HG02884 (cell line): ENCODE measurements around the gene CRTAC1.

Experiments used
- ATAC-seq: cut with Tn5 transposase; IDR thresholded peaks from one replicate; pipeline ENCODE4 v1.9.1; 2021; ENCODE audit warnings: mild to moderate bottlenecking, moderate library complexity; ENCODE audit not compliant: unreplicated experiment

Gene CRTAC1

DNA sequence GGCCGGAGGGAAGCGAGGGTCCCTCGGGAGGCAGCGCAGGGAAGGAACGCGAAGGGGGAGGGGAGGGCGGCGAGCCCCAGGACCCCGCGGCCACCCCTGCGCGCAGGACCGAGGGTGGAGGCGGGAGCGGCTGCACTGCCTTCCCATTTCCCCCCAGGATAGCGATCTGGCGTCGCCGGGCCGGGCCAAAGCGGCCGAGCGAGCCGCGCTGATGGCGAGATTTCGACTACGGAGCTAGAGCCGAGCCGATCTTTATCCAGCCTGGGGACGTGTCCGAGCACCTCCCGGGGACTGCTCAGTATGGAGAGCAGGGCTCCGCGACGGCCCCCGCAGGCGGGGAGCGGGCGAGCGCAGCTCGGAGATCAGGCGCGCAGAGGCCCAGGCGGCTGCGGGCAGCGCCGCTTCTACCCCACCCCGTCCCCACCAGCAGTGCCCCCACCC is 590 bp upstream of the CRTAC1 start:
- no peak for ATAC-seq

DNA sequence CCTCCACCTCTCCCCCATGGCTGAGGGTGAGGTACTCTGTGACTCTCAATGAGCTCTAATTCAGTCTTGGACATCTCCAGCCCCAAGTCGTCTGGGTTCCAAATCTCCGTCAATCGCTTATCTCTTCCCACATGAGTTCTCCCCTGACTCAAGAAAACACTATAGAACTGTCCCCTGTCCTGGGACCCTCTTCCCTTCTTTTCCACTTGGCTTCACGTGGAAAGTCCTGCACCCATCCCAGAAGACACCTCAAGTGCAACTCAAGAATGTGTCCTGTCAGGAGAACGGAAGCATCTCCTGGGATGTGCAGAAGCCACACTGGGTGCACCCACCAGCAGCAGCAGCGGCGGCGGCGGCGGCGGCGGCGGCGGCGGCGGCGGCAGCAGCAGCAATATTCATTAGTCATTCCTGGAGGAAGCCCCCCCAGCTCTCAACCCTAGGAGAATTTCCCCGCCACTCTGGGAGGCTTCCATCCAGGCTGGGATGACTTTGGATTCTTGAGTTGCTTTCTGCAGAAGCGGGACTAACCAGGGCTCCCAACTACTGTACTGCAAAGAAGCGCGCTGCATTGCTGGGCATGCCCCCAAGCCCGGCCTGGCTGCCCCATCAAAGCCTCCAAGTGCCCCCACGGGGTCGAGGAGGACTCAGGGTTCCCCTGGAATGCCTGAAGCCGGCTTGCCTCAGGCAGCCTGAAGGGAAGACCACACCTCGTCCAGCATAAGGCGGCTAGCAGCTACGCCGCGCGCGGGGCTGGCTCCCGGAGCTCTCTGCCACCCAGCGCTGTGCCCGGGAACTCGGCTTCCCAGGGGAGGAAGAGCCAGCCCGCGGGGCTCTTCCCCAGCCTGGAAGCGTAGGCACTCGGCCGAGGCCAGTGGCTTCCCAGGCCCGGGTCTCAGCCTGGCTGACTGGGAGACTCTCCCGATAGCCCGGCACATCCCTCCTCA is 1.0 kb downstream of the CRTAC1 start:
- no peak for ATAC-seq

DNA sequence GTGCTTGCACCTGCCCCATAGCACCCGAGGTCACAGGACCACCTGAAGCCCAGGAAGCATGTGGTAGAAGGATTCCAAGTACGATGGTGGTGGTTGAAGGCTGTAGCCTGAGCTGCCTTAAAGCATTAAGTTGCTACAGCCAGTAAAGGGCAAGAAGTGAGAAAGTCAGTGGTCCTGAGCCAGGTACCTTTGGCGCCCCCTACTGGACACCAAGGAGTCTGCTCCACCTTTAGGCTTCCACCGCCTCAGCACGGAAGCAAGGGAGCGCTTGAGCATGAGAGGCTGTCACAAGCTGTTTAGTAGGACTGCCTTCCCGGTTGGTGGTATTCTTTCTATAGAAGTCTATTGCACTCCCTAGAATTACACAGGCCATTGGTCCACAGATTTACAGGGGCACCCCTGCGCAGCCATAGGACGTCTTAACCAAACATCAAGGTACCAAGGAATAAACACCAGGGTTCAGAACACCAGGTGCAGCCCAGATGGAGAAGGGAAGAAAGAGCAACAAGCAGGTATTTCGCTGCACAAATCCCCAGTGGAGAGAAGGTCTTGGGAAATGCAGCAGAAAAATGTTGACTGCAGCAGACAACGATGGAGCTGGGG is 2.2 kb downstream of the CRTAC1 start:
- no peak for ATAC-seq

DNA sequence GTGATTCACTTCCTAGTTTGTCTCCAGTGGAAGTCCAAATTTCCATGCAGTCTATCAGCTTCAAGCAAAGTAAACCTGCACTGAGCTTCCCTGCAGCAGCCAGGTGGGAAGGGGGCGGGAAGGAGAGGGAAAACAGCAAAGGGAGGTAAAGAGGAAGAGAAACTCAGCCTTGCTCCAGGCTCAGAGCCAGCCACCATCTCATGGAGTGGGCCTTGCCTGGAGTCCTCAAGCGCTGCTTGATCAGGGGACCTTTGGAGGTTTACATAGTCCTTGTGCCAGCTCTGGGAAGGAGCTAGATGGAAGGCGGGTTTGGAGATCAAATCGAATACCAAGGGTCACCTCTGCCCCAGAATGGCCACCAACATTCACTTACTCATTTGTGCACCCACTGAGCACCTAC is 7.4 kb downstream of the CRTAC1 start:
- ATAC-seq: no peak

DNA sequence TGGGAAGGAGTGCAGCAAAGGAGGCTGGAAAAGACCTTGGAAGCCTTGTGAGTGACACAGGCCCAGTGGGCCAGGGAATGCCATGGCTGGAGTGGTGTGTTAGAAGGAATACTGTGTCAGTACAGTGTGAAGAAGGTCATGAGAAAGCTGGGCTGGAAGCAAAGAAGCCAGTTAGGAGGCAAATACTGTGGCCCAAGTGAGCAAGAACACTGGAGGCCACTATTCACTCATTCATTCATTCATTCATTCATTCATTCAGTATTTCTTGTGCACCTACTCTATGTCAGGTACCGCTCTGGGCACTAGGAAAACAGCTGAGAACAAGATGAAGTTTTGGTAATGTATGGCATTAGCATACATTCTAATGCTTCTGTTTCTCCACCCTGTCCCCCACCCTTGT is 9.6 kb downstream of the CRTAC1 start:
- no peak for ATAC-seq

DNA sequence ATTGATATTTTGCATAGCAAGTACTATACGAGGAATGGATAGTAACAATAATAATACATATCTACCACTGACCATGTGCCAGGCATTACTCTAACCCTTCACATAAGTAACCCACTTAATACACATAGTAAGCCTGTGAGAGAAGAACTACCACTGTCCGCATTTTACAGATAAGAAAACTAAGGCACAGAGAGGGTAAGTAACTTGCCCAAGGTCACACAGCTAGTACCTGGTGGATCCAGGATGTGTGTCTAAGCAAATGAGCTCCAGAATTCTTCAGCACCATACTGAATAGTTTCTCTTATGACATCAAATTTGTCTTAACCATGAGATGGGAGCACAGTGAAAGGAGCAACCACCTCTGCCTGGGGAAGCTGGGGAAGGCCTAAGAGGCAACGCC is 10.2 kb downstream of the CRTAC1 start:
- no peak for ATAC-seq

DNA sequence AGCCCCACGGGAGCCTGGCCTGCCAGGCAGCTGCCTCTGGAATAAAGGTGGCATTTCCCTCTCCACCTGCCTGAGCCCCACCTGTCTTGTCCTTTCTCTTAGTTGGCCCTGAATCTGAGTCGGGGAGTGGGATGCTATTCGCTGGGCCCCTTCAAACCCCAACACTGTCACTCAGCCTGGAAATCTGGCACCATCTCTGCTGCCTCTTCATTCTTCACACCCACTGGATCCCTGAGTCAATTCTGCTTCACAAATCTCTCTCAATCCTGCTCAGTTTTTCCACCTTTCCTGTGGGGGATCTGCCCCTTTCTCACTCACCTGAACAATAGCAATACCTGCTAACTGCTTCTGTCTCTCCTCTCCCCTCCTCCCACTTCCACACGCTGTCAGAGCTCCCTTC is 10.6 kb downstream of the CRTAC1 start:
- no peak for ATAC-seq

DNA sequence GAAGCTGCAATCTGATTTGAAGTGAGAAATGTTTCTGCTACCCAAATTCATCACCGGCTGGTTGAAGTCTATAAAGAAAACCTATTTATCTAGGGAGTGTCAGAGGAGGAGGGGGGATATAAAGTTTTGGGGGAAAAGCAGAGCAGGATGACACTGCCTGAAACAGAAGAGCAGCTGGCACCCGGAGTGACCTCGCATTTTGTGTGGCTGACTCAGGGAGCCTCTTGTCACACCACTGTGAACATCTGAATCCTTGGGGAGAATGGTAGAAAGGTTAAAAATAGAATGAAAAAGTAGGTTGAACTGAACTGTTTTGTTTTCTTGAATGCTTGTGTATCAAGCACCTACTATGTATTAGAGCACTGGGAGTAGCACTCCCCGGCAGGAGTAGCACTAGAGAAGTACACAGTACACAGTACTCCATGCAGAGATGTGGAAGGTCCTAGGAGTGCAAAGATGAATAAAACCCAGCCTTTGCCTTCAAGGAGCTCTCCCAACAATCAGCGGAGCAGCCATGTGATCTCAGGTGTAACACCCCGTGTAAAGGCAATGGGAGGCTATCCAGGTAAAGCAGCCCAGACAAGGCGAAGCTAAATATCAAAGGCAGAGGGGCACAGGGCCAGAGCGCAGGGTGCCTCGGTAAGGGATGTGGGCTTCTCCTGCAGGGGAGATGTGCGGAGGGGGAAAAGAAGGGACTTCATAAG is 13.5 kb downstream of the CRTAC1 start:
- no peak for ATAC-seq

DNA sequence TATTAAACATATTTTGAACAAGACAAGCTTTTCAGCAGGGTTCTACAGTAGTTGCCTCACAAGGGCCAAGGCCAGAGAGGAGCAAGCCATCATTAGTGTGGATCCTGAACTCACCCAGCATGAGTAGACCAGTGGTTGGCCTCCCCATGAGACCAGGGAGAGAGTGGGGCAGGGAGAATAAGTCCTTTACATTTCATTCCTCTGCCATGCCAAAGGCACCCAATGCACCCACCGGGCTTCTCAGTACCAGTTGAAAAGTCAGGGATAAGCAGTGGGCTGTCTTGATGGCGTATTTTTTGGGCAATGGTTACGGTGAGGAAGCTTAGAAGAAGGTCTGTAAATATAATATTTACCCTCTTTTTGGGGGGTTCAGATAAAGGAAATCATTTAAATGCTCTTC is 16.6 kb downstream of the CRTAC1 start:
- ATAC-seq: no peak

DNA sequence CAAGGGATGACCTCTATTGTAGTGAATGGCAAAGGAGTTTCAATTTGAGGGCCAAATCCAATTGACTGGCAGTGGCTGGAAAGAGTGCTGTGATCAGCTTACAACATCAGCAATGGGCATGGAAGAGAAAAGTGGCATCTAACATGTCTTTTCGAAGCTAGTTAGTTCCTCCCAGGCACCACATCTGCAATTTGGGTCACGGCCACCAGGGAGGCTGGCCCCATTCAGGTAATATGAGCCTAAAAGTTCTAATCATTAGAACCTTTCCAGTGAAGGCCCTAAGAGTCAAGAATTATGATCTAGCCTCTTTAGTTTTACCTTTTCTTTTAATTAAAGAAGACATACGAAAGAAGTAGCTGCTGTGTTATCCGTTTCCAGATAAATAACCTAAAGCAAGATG is 17.3 kb downstream of the CRTAC1 start:
- ATAC-seq: no peak

DNA sequence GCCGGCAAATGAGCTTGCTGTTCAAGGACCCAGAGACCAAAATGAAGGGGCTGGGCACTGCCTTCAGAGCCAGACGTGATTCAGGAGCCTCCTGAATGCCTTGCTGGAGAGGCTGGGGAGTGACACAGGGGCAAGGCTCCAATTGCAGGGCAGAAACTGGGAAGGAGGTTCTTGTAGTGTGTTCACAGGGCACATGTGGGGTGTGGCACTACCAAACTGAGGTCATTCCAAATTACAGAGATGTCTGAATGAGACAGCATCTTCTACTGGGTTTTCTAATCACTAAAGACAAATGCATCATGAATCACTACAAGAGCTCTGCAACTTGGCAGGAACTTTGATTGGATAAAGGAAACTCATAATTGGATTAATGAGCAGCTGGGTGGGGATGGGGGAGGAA is 17.8 kb downstream of the CRTAC1 start:
- ATAC-seq: no peak

DNA sequence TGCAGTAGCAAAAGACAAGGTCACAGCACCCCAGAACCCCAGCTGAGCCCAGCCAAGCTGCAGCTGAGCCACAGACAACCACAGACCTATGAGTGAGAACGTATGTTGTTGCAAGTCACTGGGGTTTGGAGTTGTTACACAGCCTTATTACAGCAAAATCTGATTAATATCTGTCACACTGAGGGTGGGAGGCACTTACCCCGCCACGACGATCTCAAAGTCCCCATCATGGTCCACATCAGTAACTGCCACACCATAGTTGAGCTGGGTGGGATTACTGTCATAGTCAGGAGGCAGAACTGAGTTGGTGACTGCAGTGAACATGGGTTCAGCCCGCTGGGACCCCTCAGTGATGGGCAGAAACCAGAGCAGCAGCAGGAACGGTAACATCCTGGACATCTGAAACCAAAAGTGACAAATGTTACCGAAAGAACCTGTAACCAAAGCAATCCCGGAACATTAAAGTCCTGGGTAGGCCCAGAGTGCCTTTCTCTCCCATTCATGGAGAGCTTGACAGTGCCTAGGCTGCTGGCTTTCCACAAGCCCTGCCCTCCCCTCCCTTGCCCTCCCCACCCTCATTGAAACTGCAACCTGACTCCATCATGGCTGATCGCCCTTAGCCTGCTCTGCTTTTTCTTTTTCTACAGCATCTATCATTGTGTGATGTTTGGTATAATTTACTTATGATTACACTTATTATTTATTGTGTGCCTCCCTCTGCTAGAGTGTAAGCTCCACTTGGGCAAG is 19.3 kb downstream of the CRTAC1 start:
- ATAC-seq: no peak

DNA sequence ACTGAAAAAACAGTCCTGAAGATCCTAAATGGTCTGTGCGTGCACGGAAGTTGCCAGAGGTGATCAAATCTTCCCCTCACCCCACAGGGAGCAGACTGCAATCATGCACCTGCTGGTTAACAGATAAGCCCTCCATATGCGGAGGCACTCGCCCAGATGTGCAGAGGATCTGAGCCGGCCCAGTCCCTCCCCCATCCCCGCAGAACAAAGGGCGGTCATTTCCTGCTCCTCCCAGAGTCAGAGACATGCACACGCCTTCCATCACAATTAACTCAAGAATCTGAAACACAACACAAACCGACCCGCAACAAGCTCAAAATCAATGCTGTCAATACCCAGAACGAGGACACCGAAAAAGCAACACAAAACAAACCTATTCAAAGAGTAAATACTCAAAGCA is 24.2 kb downstream of the CRTAC1 start:
- ATAC-seq: no peak

DNA sequence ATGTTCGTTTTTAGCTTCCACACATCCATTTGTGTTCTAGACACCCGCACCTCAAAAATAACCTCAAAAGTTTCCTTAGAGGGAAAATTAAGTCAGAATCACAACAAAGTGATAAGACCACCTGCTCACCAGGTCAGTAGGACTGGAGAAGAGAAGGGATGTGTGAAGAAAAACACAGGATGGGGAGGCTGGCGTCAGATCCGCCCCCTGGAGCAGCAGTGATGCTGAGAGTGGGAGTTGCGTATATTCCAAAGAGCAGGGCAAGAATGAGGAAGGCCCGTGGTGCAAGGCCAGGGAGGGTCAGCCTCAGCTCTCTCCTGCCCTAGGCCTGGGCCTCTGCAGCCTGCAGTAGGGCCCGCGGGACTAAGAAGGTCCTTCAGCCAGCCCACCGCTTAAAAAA is 28.7 kb downstream of the CRTAC1 start:
- no peak for ATAC-seq

DNA sequence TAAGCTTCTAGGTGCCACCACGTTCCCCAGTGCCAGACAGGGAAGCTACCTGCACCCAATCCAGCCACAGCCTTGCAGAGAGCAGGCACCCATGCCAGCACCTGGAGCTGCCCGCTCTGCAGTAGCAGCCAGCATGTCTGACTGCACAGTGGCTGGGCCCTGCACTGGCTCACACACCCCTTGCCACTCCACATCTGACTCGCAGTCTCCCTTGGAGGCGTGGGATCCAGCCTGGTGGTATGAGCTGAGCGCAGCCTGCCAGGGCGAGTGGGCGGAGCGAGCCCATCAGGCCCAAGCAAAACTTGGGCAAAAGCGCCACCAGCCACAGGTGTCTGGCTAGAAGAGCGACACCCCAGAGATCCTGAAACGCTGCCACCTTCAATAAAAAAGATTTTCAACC is 30.1 kb downstream of the CRTAC1 start:
- ATAC-seq: no peak

DNA sequence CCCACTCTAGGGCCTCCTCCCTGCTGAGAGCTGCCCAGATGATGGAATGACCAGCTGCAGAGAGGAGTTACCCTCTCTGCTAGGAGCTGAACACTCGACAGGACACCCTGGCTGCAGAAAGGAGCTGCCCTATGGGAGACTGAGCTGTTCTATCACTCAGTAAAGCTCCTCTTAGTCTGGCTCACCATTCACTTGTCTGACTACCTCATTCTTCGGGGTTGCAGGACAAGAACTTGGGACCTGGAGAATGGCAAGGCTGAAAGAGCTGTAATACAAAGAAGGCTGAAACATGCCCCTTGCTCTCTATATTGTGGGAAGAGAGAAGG is 30.5 kb downstream of the CRTAC1 start:
- no peak for ATAC-seq

DNA sequence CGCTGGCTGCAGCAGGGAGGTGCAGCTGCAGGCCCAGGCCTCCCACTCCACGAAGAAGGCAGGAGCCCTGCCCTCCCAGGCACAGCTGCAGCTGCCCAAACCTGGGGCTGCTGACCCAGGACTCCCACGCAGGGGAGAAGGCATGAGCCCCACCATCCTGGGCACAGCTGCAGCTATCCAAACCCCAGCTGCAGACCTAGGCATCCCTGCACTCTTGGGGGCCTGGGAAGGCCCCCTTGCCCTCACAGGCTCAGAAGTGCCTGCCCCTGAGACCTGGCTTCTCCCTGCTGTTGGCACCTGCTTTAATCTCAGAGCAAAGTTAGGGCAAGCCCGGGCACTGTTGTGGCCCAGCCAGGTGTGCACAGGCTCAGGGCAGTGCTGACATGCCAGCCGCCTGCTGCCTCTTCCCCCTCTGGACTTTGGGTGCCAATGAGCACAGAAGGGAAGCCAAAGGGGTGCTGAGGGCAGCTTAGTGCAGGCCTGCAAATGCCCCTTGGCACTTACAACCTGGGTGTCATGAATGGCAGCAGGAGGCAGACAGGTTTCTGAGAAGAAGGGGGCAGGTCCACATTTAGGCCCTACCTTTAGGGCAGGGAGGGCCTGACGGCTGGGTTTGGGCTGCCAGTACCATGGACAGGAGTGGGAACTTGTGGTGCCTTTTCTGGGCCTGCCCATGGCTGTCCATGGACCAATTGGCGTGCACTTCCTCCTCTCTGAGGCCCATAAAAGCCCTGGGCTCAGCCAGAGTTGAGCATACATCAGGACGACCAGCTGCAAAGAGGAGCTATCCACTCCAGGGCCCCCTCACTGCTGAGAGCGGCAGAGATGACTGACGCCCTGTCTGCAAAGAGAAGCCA is 31.1 kb downstream of the CRTAC1 start:
- ATAC-seq: no peak

DNA sequence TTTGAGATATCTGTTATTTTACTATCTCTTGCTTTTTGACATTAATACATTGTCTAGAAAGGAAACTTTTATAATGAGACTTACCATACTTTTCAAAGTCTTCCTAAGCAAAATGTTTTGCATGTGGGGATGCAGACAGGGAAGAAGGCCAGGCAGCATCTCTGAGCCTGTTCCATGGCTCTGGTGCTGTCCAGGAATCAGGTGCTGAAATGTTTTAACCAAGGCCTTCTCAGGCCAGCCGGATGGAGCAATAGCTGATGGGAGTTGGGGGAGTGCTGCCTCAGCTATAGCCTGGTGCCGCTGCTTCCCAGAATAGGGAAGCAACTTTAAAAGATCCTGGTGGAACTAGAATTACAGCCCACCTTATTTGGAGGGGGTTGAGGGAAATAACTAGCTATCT is 38.5 kb downstream of the CRTAC1 start:
- no peak for ATAC-seq

DNA sequence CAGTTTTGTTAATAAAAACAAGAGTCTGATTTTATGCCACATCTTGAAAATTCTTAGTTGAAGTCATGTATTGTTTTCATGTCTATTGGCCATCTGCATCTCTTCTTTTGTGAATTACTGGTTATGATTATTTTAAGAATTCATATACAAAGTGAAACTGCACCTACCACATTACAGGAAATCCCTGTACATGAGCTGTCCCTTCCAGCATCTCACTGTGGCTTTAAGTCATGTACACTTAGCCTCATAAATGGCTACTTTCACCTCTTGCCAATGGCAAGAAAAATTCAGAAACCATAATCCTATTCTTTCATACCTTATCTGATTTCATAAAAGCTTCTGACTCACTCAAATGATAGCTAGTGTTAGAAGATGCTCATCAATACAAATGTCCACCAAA is 48.6 kb downstream of the CRTAC1 start:
- ATAC-seq: no peak

DNA sequence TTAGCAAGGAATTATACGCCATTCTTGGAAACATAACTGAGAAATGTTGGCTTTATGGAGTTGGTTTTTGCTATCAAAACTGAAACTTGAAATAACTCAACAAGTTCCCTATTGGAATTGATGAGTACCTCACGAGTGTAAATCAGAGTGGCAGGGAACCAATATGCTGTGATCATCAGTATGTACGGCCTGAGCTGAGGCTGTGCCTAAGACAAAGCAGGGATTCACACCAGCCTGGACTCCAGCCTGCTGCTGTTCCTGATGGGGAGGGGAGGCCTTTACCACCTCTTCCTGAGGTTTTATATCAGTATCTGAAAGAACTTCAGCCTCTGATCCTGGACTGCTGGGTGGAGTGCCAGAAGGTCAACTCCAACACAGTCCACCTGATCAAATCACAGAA is 52.7 kb downstream of the CRTAC1 start:
- no peak for ATAC-seq
